ENCODE measurements around the gene SALL1.

The SALL1 gene

GRCh38 chr16:51155820-51156806, 5.0 kb upstream of the SALL1 start:
- DNase-seq = no peak

GRCh38 chr16:51155199-51155607, 4.1 kb upstream of the SALL1 start:
- DNase-seq = no peak

DNA sequence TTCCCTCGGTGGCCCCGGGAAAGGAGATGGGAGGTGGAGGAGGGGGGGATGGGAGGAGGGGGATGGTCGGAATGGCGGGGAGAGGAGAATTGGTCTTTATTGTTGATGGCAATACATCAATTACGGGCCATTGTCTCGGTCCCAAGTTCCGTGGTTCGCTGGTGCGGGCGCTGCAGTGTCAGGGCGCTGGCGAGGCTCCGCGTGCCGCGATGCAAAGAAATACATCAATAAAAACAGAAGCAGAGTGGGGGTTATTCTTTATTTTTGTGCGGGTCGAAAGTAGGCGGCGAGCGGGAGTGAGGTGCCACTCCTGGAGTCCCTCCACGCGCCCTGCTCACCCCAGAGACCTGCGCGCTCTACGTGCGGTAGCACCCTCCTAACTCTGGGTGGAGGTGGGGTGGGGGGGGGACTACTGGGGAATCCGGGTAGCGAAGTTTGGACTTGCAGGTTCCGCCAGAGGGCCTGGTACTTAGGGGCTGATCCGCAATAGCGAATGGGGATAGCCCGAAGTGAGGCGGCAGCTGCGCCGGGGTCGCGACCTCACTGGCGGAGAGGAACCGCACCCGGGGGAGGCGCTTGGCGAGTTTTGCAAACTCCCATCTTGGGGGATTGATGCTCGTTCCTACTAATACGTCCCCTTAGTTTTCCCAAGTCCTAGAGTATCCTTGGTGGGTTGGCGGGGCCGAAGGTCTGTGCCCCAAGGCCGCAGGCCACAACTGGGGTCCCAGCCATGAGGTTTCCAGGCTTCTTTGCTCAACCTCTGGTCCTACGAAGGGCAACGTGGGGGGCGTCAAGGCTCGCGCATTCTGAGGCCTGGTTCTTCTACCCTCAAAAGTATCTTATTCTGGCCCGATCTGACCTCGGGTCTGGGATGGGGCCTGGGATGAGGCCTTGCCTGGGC, 3.5 kb upstream of the SALL1 start:
- no peak for DNase-seq

DNA sequence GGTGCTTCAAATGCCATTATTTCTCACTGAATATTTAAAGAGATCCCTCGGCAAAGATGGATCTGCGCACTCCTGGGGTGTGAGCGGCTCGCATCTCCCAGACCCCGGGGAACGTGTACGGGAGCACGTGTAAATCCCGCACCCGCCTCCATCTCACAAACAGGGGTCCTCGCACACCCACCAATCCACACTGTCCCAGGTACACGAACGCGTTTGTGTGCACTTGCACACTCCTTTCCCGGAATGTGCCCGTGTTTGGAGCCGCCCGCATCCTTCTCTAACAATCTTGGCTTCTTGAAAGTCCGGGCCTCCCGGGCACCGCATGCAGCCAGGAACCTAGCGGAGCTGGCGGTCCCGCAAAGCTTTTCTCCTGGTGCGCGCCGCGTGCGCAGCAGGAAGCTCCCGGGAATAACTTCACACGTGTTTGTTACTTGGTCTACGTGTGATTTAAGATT, 2.5 kb upstream of the SALL1 start:
- DNase-seq = no peak

DNA sequence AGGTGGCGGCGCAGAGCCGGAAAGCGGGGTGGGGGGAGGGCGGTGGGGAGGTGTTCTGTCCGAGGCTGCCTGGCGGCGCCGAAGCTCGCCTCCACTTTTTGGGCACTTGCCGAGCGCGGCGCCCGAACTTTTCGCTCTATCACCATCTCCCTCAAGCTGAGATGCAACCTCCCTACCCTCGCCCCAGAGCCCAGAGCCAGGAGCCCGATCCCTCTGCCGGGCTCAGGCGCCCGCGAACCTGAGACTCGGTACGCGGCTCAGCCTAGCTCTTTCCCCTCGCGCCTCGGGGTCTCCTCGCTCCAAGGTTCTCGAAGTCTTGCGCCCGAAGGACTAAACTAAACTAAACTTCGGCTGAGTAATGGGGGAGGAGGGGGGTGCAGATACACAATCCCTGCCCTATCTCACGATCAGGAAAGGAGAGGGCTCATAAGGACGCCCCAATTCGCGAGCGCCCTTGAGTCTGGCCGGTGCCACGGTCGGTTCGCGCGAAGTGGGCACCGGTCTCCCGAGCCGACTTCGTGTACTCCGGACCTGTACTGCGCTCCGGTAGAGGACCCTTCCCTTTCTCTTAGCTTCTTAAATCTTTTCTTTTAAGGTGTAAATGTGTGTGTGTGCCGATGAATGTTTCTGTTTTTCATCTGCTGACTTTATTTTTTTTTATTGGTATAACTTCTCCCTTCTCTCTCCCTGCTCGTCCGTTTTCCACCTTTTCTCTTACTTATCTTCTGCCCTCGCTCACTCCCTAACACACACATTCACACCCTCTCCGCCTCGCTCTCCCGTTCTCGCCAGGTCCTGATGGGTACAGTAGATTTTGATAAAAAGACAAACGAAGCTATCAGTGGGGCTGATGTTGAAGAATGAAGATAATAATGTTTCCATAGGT, 1.9 kb upstream of the SALL1 start:
- peak in 1 of 2 experiments; percentile 12 for DNase-seq

DNA sequence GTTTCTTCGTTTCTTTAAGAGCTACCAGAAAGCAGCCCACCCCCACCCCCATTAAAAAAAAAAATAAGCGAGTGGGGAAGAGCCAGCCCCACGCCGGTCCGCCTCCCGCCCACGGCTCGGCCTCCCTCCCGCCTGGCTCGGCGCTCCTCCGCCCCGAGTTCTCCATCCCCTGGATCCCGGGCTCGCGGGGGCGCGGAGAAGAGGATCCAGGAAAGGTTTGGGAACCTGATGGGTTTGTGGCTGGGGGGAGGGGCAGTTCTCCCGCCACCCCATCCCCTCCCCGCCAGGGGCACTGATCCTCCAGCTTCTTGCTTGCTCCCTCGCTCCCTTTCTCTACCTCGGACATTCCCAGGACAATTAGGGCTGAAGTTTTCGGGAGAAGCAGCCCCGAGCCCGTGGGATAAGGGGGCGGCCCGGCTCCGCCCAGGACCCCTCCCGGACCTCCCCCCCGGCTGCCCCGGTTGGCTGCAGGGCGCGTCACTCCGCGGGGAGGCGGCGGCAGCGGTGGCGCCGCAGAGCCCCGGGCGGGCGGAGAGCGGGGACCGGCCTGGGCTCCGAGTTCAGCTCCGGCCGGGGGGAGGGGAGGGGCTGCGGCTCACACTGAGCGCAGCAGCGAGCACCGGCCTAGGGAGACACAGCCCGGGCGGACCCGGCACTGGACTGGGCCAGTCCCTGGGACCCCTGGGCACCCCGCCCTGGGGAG, 1.0 kb upstream of the SALL1 start:
- DNase-seq = peak in 1 of 2 experiments; percentile 33

- peak; percentile 31 to 55 for DNase-seq
These were observed 428 bp upstream of the SALL1 start for GRCh38 chr16:51151435-51151960.

DNA sequence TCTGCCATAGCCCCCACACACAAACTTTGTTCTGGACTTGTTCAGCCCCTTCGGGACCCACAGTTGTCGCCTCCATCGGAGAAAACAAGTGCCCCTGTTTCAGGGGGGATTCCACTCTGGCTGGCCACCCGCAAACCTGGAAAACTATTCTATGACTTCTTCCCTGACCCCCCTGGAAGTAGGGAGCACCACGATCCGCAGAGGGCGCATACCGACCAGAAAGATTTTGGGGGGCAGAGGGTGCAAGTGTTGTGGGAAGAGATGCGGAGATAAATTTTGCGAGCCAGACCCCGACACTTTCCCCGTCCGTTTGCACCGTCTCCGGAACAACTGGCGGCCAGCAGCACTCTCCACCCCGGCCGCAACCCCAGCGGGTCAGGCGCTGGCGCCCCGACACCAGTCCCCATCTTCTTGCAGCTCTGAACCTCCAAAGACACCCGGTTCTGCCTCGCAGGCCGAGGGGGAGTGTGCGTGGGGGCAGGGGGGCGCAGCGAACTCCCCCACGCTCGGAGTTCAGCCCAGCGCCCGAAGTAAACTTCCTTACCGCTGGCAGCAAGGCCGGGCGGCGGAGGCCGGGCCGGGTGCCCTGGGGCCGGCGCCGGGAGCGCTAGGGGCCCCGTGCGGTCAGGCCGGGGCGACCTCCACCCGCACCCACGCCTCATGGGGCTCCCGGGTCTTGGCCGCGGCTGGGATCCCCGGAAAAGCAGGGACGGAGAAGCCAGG, 744 bp downstream of the SALL1 start:
- no peak for DNase-seq

DNA sequence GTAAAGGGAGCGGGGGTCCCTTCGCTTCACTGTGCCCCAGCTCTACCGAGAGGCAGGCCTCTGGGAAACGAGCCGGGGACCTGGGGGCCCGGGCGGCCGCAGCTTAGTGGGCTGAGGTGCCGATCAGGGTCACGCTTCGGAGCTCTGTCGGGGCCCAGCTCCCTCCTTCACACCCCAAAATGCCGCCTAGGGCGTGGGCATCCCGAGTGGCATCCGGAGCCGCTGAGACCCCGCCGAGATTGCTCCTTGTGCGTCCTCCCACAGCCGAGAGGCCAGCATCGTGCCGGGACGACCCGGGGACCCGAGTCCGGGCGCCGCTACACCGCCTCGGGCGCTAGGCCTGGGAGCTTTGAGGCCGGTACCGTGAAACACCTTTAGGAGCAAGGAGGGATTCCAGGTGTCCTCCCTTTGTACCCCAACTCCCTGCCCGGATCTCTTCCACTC, 1.3 kb downstream of the SALL1 start:
- no peak for DNase-seq

GRCh38 chr16:51149251-51149661, 1.8 kb downstream of the SALL1 start:
- no peak for DNase-seq

DNA sequence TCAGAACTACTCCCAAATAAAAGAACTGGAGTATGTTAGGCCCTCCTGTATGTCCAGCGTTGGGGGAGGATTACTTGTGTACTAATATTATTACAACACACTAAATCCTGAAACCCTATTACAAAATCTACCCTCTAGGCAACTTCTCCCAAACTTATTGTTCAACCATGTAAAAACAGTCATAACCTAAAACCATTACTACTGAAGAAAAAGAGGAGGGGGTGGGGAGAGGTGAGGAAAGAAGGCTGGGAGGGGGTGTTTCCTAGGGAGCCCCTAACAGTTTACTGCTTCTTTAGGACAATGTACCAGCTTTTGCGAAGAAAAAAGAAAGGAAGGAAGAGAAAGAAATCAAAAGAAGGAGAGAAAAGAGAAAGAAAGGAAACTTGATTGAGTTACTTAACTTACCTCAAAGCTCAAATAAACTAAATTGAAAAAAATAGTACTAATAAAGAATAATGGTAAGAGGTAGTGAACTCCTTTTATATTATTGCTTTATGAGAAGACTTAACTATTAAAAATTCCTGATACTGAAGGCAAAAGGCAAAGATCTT, 2.3 kb downstream of the SALL1 start:
- DNase-seq = no peak

DNA sequence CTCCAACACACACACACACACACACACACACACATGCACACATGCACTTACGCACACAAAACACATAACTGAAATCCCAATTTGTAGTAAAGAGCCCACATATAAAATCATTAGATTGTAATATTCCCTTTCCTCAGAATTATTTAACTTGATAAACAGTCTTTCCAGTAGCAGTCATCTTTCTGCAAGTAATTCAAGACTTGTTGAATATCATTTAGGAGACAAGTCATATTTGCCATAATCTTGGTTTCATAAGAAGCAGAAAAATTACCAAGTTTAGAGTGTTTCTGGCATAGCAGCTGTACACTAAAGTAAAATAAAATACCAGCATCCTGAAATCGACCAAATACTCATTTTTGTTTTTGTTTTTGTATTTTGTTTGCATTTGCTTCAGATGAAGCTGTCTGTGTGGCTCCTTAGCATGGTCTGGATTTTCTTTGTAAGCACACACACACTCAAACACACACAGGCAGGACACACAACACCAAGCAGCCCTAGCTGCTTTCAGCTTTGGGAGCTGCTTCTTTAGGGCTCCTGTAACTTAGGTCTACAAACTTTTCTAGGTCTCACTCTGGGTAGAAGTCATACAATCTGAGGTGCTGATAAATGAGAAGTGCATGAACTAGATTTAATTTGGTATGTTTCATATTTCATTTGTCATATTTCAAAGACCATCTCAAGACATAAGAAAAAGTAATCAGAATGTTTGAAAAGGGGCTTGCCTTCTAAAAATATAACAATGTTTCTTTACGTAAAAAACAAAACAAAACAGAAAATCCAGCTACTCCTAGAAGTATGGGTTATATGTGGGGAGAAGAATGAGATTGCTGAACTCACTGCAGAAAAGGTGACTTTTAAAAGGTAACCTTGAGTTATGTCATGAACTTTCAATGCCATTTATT, 3.0 kb downstream of the SALL1 start:
- no peak for DNase-seq

DNA sequence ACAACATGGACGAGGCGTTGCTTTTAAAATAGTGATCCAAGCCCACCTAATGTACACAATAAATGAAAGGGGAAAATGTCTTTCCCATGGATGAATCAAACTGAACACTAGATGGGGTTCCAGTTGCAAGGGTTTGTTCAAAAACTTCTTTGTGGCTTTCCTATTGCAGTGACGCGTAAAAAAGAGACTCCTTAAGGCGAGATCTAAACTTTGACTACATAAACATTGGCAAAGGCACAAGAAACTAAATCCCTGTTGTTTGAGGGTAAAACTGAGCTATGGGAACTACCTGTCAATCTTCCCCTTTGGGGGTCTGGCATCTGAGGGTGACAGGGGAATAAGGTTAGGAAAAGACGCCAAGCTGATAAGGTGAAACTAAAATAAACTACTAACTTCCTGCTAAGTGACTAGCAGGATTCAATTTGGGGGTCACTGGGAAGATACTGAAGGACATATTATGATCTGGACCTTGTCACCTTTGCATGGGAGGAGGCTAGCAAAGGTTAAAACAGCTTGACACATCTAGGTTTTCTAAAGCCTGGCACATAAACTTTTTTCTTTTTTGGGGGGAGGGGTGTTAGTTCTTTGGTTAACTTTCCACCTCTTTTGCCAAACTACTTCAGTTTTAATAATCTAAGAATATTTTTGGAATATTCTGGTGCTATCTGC, 4.7 kb downstream of the SALL1 start:
- no peak for DNase-seq

- no peak for DNase-seq
These were observed 6.9 kb downstream of the SALL1 start for GRCh38 chr16:51144203-51144602.

DNA sequence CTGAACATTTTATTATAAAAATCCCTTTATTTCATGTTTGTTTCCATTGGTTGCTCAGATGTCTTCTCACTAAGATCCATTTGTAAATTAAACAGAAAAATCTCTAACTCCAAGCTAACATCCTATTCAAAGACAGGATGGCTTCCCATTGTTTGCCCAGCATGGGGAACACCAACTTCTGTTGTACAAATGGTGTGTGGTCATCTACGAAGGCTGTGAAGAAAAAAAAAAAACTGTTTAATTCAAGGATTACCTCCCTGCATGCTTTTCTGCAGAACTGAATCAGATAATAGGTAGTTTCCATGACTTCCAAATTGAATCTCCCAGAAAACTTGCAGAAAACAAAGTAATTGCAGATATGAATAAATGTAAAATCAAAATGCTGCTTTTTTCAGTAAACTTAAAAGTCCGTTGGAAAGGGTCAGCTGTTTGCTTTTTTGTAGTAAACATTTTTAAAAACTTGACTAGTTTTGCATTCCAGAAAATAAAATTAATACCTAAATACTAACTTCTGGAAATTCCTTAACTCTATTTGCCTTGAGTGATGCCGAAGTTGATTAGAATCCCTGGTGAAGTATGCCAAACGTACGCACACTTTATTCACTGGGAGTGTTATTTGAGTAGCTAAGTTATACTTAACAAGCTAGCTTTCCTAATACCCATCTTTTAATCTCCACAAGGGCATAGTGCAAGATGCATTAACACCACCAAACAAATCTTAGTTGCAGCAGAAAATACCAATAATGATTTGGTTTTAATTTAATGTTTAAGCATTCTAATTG, 7.7 kb downstream of the SALL1 start:
- DNase-seq = no peak

GRCh38 chr16:51141541-51141940, 9.5 kb downstream of the SALL1 start:
- DNase-seq = no peak

DNA sequence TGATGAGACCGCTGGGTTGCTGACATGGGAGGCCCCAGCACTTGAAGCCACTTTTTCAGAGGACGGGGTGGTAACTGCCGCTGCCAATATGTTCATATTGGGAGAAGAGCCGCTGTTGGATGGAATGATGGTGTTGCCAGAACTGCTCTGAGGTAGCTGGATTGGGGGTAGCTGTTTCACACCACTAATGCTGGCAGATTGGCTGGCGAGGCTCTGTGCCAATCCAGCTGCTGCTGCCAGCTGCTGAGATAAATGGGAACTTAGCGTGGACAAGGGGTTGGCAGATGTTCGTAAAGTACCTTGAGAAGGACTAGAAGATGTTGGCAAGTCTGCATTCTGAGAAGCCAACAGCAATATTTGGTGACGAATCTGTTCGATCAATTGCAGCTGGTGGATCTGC, 10.0 kb downstream of the SALL1 start:
- DNase-seq = no peak

GRCh38 chr16:51140112-51140511, 11.0 kb downstream of the SALL1 start:
- DNase-seq = no peak
